ENCODE data around the gene MBNL2. TPM values are rescaled to one million over a fixed set of nuclear protein-coding genes. Genes with fewer than 3 reads are reported as not detected.
A peak's percentile ranks its signal among the peaks of the same experiment; 100 is the strongest.

MBNL2 gene
- total RNA-seq, 1 experiment from 2014 or later: 0.85 TPM

GRCh38 chr13:97434397-97435201 is 212.5 kb downstream of the MBNL2 start (continued):
- TF ChIP-seq, protein P1, sequence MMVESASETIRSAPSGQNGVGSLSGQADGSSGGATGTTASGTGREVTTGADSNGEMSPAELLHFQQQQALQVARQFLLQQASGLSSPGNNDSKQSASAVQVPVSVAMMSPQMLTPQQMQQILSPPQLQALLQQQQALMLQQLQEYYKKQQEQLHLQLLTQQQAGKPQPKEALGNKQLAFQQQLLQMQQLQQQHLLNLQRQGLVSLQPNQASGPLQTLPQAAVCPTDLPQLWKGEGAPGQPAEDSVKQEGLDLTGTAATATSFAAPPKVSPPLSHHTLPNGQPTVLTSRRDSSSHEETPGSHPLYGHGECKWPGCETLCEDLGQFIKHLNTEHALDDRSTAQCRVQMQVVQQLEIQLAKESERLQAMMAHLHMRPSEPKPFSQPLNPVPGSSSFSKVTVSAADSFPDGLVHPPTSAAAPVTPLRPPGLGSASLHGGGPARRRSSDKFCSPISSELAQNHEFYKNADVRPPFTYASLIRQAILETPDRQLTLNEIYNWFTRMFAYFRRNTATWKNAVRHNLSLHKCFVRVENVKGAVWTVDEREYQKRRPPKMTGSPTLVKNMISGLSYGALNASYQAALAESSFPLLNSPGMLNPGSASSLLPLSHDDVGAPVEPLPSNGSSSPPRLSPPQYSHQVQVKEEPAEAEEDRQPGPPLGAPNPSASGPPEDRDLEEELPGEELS (CRISPR knock-in tag; IDR thresholded peaks at IDR 0.05): 0 out of 2 replicates have a peak, but pooled peaks have one; percentile 20
- TF ChIP-seq FOXP1 (CRISPR knock-in tag; IDR thresholded peaks at IDR 0.05; ENCODE audit: borderline replicate concordance) (peak; percentile 51; the same call in 1 of the 2 replicates), MYBL2 (CRISPR knock-in tag; IDR thresholded peaks at IDR 0.05) (0 out of 2 replicates have a peak, but pooled peaks have one; percentile 36), ERG (CRISPR knock-in tag; IDR thresholded peaks at IDR 0.05) (no peak)
- TF ChIP-seq, protein P2, sequence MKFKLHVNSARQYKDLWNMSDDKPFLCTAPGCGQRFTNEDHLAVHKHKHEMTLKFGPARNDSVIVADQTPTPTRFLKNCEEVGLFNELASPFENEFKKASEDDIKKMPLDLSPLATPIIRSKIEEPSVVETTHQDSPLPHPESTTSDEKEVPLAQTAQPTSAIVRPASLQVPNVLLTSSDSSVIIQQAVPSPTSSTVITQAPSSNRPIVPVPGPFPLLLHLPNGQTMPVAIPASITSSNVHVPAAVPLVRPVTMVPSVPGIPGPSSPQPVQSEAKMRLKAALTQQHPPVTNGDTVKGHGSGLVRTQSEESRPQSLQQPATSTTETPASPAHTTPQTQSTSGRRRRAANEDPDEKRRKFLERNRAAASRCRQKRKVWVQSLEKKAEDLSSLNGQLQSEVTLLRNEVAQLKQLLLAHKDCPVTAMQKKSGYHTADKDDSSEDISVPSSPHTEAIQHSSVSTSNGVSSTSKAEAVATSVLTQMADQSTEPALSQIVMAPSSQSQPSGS (CRISPR knock-in tag; IDR thresholded peaks at IDR 0.05; ENCODE audit: borderline replicate concordance, low read depth): no peak
- TF ChIP-seq, protein P3, sequence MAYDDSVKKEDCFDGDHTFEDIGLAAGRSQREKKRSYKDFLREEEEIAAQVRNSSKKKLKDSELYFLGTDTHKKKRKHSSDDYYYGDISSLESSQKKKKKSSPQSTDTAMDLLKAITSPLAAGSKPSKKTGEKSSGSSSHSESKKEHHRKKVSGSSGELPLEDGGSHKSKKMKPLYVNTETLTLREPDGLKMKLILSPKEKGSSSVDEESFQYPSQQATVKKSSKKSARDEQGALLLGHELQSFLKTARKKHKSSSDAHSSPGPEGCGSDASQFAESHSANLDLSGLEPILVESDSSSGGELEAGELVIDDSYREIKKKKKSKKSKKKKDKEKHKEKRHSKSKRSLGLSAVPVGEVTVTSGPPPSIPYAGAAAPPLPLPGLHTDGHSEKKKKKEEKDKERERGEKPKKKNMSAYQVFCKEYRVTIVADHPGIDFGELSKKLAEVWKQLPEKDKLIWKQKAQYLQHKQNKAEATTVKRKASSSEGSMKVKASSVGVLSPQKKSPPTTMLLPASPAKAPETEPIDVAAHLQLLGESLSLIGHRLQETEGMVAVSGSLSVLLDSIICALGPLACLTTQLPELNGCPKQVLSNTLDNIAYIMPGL (CRISPR knock-in tag; IDR thresholded peaks at IDR 0.05): peak; percentile 41; the same call in 1 of the 2 replicates

GRCh38 chr13:97435323-97435722 is 213.2 kb downstream of the MBNL2 start:
- CTCF ChIA-PET: interaction anchor here (0.7 to 1.5 kb wide), 3 partner anchors 67 to 196 kb away, joined by 3 to 4 read pairs (median 3); no protein-coding TSS in a partner anchor
- H3K27me3 Mint-ChIP-seq (ENCODE audit: low read depth): no peaks in the 10 kb centered on the region
- H3K36me3 Mint-ChIP-seq: 0 out of 2 replicates have a peak, but pooled peaks cover 4% of the 10 kb centered on the region
- no peak overlapping the region for H3K27ac Mint-ChIP-seq
- ATAC-seq (no peak), DNase-seq (ENCODE audit: low spot score) (no peak)
- peak overlapping the region; percentile 96 for H3K4me3 Mint-ChIP-seq
- peaks cover 28% of the 10 kb centered on the region for H3K4me1 Mint-ChIP-seq
- POLR2A ChIA-PET: no interaction called here
- H3K9me3 Mint-ChIP-seq: no peaks in the 10 kb centered on the region
- no peak for TF ChIP-seq ZNF219 (CRISPR knock-in tag; IDR thresholded peaks at IDR 0.05; ENCODE audit: borderline replicate concordance)
- TF ChIP-seq, protein P4, sequence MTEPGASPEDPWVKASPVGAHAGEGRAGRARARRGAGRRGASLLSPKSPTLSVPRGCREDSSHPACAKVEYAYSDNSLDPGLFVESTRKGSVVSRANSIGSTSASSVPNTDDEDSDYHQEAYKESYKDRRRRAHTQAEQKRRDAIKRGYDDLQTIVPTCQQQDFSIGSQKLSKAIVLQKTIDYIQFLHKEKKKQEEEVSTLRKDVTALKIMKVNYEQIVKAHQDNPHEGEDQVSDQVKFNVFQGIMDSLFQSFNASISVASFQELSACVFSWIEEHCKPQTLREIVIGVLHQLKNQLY (CRISPR knock-in tag; IDR thresholded peaks at IDR 0.05): no peak
- TF ChIP-seq CREM (CRISPR knock-in tag; IDR thresholded peaks at IDR 0.05): no peak
- TF ChIP-seq GTF2I (CRISPR knock-in tag; conservative IDR thresholded peaks at IDR 0.05): no peak
- TF ChIP-seq GRHL2 (CRISPR knock-in tag; IDR thresholded peaks at IDR 0.05; ENCODE audit: insufficient replicate concordance, severe bottlenecking): no peak
- TF ChIP-seq, protein P5, sequence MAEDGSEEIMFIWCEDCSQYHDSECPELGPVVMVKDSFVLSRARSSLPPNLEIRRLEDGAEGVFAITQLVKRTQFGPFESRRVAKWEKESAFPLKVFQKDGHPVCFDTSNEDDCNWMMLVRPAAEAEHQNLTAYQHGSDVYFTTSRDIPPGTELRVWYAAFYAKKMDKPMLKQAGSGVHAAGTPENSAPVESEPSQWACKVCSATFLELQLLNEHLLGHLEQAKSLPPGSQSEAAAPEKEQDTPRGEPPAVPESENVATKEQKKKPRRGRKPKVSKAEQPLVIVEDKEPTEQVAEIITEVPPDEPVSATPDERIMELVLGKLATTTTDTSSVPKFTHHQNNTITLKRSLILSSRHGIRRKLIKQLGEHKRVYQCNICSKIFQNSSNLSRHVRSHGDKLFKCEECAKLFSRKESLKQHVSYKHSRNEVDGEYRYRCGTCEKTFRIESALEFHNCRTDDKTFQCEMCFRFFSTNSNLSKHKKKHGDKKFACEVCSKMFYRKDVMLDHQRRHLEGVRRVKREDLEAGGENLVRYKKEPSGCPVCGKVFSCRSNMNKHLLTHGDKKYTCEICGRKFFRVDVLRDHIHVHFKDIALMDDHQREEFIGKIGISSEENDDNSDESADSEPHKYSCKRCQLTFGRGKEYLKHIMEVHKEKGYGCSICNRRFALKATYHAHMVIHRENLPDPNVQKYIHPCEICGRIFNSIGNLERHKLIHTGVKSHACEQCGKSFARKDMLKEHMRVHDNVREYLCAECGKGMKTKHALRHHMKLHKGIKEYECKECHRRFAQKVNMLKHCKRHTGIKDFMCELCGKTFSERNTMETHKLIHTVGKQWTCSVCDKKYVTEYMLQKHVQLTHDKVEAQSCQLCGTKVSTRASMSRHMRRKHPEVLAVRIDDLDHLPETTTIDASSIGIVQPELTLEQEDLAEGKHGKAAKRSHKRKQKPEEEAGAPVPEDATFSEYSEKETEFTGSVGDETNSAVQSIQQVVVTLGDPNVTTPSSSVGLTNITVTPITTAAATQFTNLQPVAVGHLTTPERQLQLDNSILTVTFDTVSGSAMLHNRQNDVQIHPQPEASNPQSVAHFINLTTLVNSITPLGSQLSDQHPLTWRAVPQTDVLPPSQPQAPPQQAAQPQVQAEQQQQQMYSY (CRISPR knock-in tag; IDR thresholded peaks at IDR 0.05): no peak
- TF ChIP-seq, protein P6, sequence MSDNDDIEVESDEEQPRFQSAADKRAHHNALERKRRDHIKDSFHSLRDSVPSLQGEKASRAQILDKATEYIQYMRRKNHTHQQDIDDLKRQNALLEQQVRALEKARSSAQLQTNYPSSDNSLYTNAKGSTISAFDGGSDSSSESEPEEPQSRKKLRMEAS (CRISPR knock-in tag; IDR thresholded peaks at IDR 0.05): no peak
- TF ChIP-seq ZNF416 (CRISPR knock-in tag; IDR thresholded peaks at IDR 0.05): no peak
- TF ChIP-seq IRF2 (CRISPR knock-in tag; IDR thresholded peaks at IDR 0.05; ENCODE audit: borderline replicate concordance, low read depth): no peak
- no peak for TF ChIP-seq NR3C1 (CRISPR knock-in tag; conservative IDR thresholded peaks at IDR 0.05; ENCODE audit: low read depth)
- TF ChIP-seq ESRRA (CRISPR knock-in tag; IDR thresholded peaks at IDR 0.05; ENCODE audit: borderline replicate concordance): no peak
- TF ChIP-seq OVOL2 (CRISPR knock-in tag; IDR thresholded peaks at IDR 0.05; ENCODE audit: borderline replicate concordance): no peak
- TF ChIP-seq TP53 (CRISPR knock-in tag; IDR thresholded peaks at IDR 0.05): no peak
- TF ChIP-seq, protein P1 (CRISPR knock-in tag; IDR thresholded peaks at IDR 0.05): no peak
- no peak for TF ChIP-seq ZNF138 (CRISPR knock-in tag; conservative IDR thresholded peaks at IDR 0.05)
- no peak for TF ChIP-seq ZNF121 (CRISPR knock-in tag; IDR thresholded peaks at IDR 0.05)
